Measurements from ENCODE around the gene PDK3. TPM values are rescaled to one million over a fixed set of nuclear protein-coding genes. Genes with fewer than 3 reads are reported as not detected.
A peak's percentile ranks its signal among the peaks of the same experiment; 100 is the strongest.

Gene PDK3
- polyA plus RNA-seq, 1 donor (not counting 4 experiments of a cell fraction or from before 2014, with no cell fraction given) = 8.0 TPM

GRCh38 chrX:24498181-24498580 is 33.1 kb downstream of the PDK3 start:
- Histone ChIP-seq H3K27ac (ENCODE audit: control insufficient read depth, insufficient read depth, low read length) (no peak overlapping the region), H3K36me3 (ENCODE audit: control insufficient read depth in 2 of 2, extremely low read depth in 1 of 2, insufficient read depth in 2 of 2, low read length in 2 of 2) (no peaks in the 10 kb centered on the region), H3K9ac (ENCODE audit: control insufficient read depth, extremely low read depth, insufficient read depth, low read length) (no peak overlapping the region), H3K4me1 (ENCODE audit: control insufficient read depth, extremely low read depth, insufficient read depth, low read length) (peaks cover 4% of the 10 kb centered on the region), H3K27me3 (ENCODE audit: control insufficient read depth, extremely low read depth, insufficient read depth, low read length) (no peaks in the 10 kb centered on the region), H3K79me2 (ENCODE audit: control insufficient read depth, insufficient read depth, low read length) (no peaks in the 10 kb centered on the region), H3K4me2 (ENCODE audit: control insufficient read depth, extremely low read depth, insufficient read depth, low read depth, low read length) (no peak overlapping the region), H3K9me1 (ENCODE audit: control insufficient read depth, extremely low read depth, insufficient read depth, low read length) (no peaks in the 10 kb centered on the region), H3K4me3 (ENCODE audit: control insufficient read depth in 2 of 3, extremely low read depth in 1 of 3, insufficient read depth in 2 of 3, low read depth in 1 of 3, low read length in 3 of 3) (no peak overlapping the region), H4K20me1 (ENCODE audit: control insufficient read depth, extremely low read depth, insufficient read depth, low read length) (no peaks in the 10 kb centered on the region), H2AFZ (ENCODE audit: control insufficient read depth, low read length) (no peak overlapping the region), H3K9me3 (ENCODE audit: control insufficient read depth, low read depth, low read length) (no peaks in the 10 kb centered on the region)
- no peak for DNase-seq (ENCODE audit: low read depth, low spot score)
- TF ChIP-seq EZH2 (IDR thresholded peaks at IDR 0.05; ENCODE audit: low read length) (no peak), CTCF (optimal IDR thresholded peaks at IDR 0.05 in 1 of 3, IDR thresholded peaks at IDR 0.05 in 1 of 3, conservative IDR thresholded peaks at IDR 0.05 in 1 of 3; ENCODE audit: extremely low read depth in 1 of 3, insufficient read depth in 2 of 3, low read length in 3 of 3) (peak in 2 of 3 experiments; percentile 27 to 32)
- dilution Hi-C loops (cut with MboI; ENCODE audit: extremely low pct_ligation_motif_present, low sequenced_read_pairs) = no loop called here
- FAIRE-seq = no peak

- no peaks in the 10 kb centered on the region for H3K27me3 ChIP-seq (ENCODE audit: control insufficient read depth, extremely low read depth, insufficient read depth, low read length)
- no peak overlapping the region for H3K4me3 ChIP-seq (ENCODE audit: control insufficient read depth in 2 of 3, extremely low read depth in 1 of 3, insufficient read depth in 2 of 3, low read depth in 1 of 3, low read length in 3 of 3)
- H3K27ac ChIP-seq (ENCODE audit: control insufficient read depth, insufficient read depth, low read length) = no peak overlapping the region
- H3K9ac ChIP-seq (ENCODE audit: control insufficient read depth, extremely low read depth, insufficient read depth, low read length) = no peak overlapping the region
- no peaks in the 10 kb centered on the region for H3K9me1 ChIP-seq (ENCODE audit: control insufficient read depth, extremely low read depth, insufficient read depth, low read length)
- H2AFZ ChIP-seq (ENCODE audit: control insufficient read depth, low read length) = no peak overlapping the region
- H3K4me2 ChIP-seq (ENCODE audit: control insufficient read depth, extremely low read depth, insufficient read depth, low read depth, low read length) = no peak overlapping the region
- H3K9me3 ChIP-seq (ENCODE audit: control insufficient read depth, low read depth, low read length) = no peaks in the 10 kb centered on the region
- DNase-seq (ENCODE audit: low read depth, low spot score) (no peak), FAIRE-seq (no peak)
- H3K79me2 ChIP-seq (ENCODE audit: control insufficient read depth, insufficient read depth, low read length) = no peaks in the 10 kb centered on the region
- H3K4me1 ChIP-seq (ENCODE audit: control insufficient read depth, extremely low read depth, insufficient read depth, low read length) = peaks cover 4% of the 10 kb centered on the region
- dilution Hi-C loops (cut with MboI; ENCODE audit: extremely low pct_ligation_motif_present, low sequenced_read_pairs) = no loop called here
- no peaks in the 10 kb centered on the region for H4K20me1 ChIP-seq (ENCODE audit: control insufficient read depth, extremely low read depth, insufficient read depth, low read length)
- H3K36me3 ChIP-seq (ENCODE audit: control insufficient read depth in 2 of 2, extremely low read depth in 1 of 2, insufficient read depth in 2 of 2, low read length in 2 of 2) = no peaks in the 10 kb centered on the region
- TF ChIP-seq CTCF (optimal IDR thresholded peaks at IDR 0.05 in 1 of 3, IDR thresholded peaks at IDR 0.05 in 1 of 3, conservative IDR thresholded peaks at IDR 0.05 in 1 of 3; ENCODE audit: extremely low read depth in 1 of 3, insufficient read depth in 2 of 3, low read length in 3 of 3) = peak in 2 of 3 experiments; percentile 36 to 50
- TF ChIP-seq EZH2 (IDR thresholded peaks at IDR 0.05; ENCODE audit: low read length) = no peak
These were observed 33.9 kb downstream of the PDK3 start for GRCh38 chrX:24498975-24499374.
